ENCODE measurements around the gene NUP153. TPM values are rescaled to one million over a fixed set of nuclear protein-coding genes. Genes with fewer than 3 reads are reported as not detected.
A peak's percentile ranks its signal among the peaks of the same experiment; 100 is the strongest.
"Not testable (repeated sequence)": the region's sequence is repeated elsewhere in the genome, so short reads cannot be mapped to it uniquely, and the experiment has no call there.

Gene NUP153
- total RNA-seq, 1 experiment from 2014 or later: 53.0 TPM

DNA sequence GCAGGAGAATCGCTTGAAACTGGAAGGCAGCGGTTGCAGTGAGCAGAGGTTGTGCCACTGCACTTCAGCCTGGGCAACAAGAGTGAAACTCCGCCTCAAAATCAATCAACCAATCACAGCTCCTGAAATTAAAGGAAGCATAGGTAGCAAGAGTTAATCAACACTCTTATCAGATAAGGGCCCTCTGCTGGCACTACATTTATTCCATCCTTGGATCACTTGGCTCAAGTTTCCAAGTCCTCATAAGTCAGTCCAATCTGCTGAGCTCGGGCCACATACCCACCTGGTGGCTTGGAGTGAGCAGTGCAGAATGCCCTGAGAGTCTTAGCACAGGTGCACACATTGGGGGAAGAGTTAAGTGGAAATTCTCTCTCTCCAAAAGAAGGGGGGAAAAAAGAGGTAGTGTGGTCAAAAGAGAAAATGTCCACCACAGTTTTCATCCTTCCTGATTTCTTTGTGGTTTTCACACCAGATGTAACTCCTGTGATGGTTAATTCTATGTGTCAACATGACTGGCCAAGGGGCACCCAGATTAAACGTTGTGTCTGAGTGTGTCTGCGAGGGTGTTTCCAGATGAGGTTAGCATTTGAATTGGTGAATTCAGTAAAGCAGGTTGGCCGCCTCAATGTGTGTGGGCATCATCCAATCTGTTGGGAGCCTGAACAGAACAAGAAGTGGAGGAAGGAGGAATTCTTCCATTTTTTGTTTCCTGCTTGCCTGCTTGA lies 120.8 kb downstream of the NUP153 start:
- no peaks in the 10 kb centered on the region for H3K9me2 ChIP-seq (replicated peaks; ENCODE audit: insufficient read depth, low read length)
- no peak overlapping the region for H2AFZ ChIP-seq (ENCODE audit: low read length)
- no peaks in the 10 kb centered on the region for H3K9me3 ChIP-seq (ENCODE audit: low read length)
- H3K27ac ChIP-seq (ENCODE audit: low read length): no peak overlapping the region
- H3K27me3 ChIP-seq (ENCODE audit: low read length): no peaks in the 10 kb centered on the region
- no peaks in the 10 kb centered on the region for H3K79me2 ChIP-seq (ENCODE audit: low read length)
- peak; percentile 61 for DNase-seq
- H3K4me3 ChIP-seq (ENCODE audit: low read length): no peak overlapping the region
- no peak overlapping the region for H3K9ac ChIP-seq (ENCODE audit: low read length)
- no peaks in the 10 kb centered on the region for H4K20me1 ChIP-seq (ENCODE audit: insufficient read depth, low read depth, low read length)
- H3K4me2 ChIP-seq (ENCODE audit: low read depth, low read length, poor library complexity, severe bottlenecking): no peak overlapping the region
- no peaks in the 10 kb centered on the region for H3K36me3 ChIP-seq (ENCODE audit: insufficient read depth, low read length)
- H3K4me1 ChIP-seq (ENCODE audit: low read length): no peaks in the 10 kb centered on the region

- Histone ChIP-seq H3K9me2 (replicated peaks; ENCODE audit: insufficient read depth, low read length) (no peaks in the 10 kb centered on the region), H3K4me3 (ENCODE audit: low read length) (no peak overlapping the region), H3K27ac (ENCODE audit: low read length) (no peak overlapping the region), H3K79me2 (ENCODE audit: low read length) (no peaks in the 10 kb centered on the region), H4K20me1 (ENCODE audit: insufficient read depth, low read depth, low read length) (no peaks in the 10 kb centered on the region), H3K9me3 (ENCODE audit: low read length) (no peaks in the 10 kb centered on the region), H3K27me3 (ENCODE audit: low read length) (no peaks in the 10 kb centered on the region), H3K36me3 (ENCODE audit: insufficient read depth, low read length) (no peaks in the 10 kb centered on the region), H3K9ac (ENCODE audit: low read length) (no peak overlapping the region), H2AFZ (ENCODE audit: low read length) (no peak overlapping the region), H3K4me1 (ENCODE audit: low read length) (no peaks in the 10 kb centered on the region), H3K4me2 (ENCODE audit: low read depth, low read length, poor library complexity, severe bottlenecking) (no peak overlapping the region)
- DNase-seq: peak; percentile 79
These were observed 122.4 kb downstream of the NUP153 start for GRCh38 chr6:17584241-17584803.

DNA sequence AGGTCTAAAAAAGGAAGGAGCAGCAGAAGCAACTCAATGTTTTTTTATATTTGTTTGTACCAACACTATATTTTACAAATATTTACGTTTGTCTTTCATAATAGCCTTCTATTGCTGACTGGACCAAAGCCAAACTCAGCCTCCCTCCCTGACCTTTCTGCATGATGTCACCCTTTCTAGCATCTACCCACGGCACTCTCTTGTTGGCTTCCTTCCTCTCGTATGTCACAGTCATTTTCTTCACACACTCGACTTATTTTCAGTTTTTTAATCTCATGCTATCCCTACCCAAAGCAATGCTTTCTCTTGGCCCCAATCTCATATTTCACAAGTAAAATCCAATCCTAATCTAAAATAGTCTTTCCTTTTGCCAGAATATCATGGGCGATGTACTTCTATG lies 122.9 kb downstream of the NUP153 start:
- Histone ChIP-seq H3K27me3 (ENCODE audit: low read length) (no peaks in the 10 kb centered on the region), H3K9me2 (replicated peaks; ENCODE audit: insufficient read depth, low read length) (no peaks in the 10 kb centered on the region), H3K9ac (ENCODE audit: low read length) (no peak overlapping the region), H3K36me3 (ENCODE audit: insufficient read depth, low read length) (no peaks in the 10 kb centered on the region), H3K4me3 (ENCODE audit: low read length) (no peak overlapping the region), H3K9me3 (ENCODE audit: low read length) (no peaks in the 10 kb centered on the region), H3K79me2 (ENCODE audit: low read length) (no peaks in the 10 kb centered on the region), H3K27ac (ENCODE audit: low read length) (no peak overlapping the region), H3K4me2 (ENCODE audit: low read depth, low read length, poor library complexity, severe bottlenecking) (no peak overlapping the region), H4K20me1 (ENCODE audit: insufficient read depth, low read depth, low read length) (no peaks in the 10 kb centered on the region), H2AFZ (ENCODE audit: low read length) (no peak overlapping the region), H3K4me1 (ENCODE audit: low read length) (no peaks in the 10 kb centered on the region)
- no peak for DNase-seq

DNA sequence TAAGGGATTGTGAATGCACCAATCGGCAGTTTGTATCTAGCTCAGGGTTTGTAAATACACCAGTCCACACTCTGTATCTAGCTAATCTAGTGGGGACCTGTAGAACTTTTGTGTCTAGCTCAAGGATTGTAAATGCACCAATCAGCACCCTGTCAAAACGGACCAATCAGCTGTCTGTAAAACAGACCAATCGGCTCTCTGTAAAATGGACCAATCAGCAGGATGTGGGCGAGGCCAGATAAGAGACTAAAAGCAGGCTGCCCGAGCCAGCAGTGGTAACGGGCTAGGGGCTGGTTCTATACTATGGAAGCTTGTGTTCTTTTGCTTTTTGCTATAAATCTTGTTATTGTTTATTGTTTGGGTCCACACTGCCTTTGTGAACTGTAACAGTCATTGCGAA lies 125.4 kb downstream of the NUP153 start:
- H4K20me1 ChIP-seq (ENCODE audit: insufficient read depth, low read depth, low read length); H3K4me2 ChIP-seq (ENCODE audit: low read depth, low read length, poor library complexity, severe bottlenecking); H3K9ac ChIP-seq (ENCODE audit: low read length); DNase-seq; H3K9me3 ChIP-seq (ENCODE audit: low read length); H3K27ac ChIP-seq (ENCODE audit: low read length); H3K9me2 ChIP-seq (replicated peaks; ENCODE audit: insufficient read depth, low read length); H2AFZ ChIP-seq (ENCODE audit: low read length); H3K4me1 ChIP-seq (ENCODE audit: low read length); H3K4me3 ChIP-seq (ENCODE audit: low read length); H3K36me3 ChIP-seq (ENCODE audit: insufficient read depth, low read length); H3K79me2 ChIP-seq (ENCODE audit: low read length); H3K27me3 ChIP-seq (ENCODE audit: low read length): not testable (repeated sequence)

- Histone ChIP-seq H3K4me3 (ENCODE audit: low read length) (no peak overlapping the region), H4K20me1 (ENCODE audit: insufficient read depth, low read depth, low read length) (no peaks in the 10 kb centered on the region), H3K27ac (ENCODE audit: low read length) (no peak overlapping the region), H3K79me2 (ENCODE audit: low read length) (no peaks in the 10 kb centered on the region), H3K27me3 (ENCODE audit: low read length) (no peaks in the 10 kb centered on the region), H3K4me1 (ENCODE audit: low read length) (no peaks in the 10 kb centered on the region), H3K9ac (ENCODE audit: low read length) (no peak overlapping the region), H3K4me2 (ENCODE audit: low read depth, low read length, poor library complexity, severe bottlenecking) (no peak overlapping the region), H2AFZ (ENCODE audit: low read length) (no peak overlapping the region), H3K9me2 (replicated peaks; ENCODE audit: insufficient read depth, low read length) (no peaks in the 10 kb centered on the region), H3K9me3 (ENCODE audit: low read length) (peaks cover 4% of the 10 kb centered on the region; the same call in 1 of the 2 replicates), H3K36me3 (ENCODE audit: insufficient read depth, low read length) (no peaks in the 10 kb centered on the region)
- DNase-seq: no peak
These were observed 126.1 kb downstream of the NUP153 start for GRCh38 chr6:17580518-17581048.

DNA sequence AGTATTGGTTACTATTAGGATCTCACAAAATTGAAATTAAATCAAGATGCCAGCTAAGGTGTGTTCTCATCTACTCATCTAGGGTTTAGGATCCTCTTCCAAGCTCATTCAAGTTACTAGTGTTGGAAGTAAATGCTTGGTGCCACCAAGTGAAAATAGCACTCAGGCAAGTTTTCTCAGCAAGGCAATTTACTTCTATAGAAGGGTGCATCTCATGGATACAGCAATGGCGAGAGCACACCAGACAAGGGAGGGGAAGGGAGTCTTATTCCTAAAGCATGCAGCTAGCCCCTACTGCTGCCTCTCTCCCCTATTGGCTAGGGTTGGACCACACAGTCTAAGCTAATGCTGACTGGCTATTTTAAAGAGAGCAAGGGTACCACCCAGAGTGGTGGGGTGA lies 129.7 kb downstream of the NUP153 start:
- H3K79me2 ChIP-seq (ENCODE audit: low read length): no peaks in the 10 kb centered on the region
- DNase-seq: no peak
- no peaks in the 10 kb centered on the region for H3K4me1 ChIP-seq (ENCODE audit: low read length)
- H4K20me1 ChIP-seq (ENCODE audit: insufficient read depth, low read depth, low read length): no peaks in the 10 kb centered on the region
- no peaks in the 10 kb centered on the region for H3K9me2 ChIP-seq (replicated peaks; ENCODE audit: insufficient read depth, low read length)
- no peaks in the 10 kb centered on the region for H3K36me3 ChIP-seq (ENCODE audit: insufficient read depth, low read length)
- H3K9ac ChIP-seq (ENCODE audit: low read length): no peak overlapping the region
- H3K27me3 ChIP-seq (ENCODE audit: low read length): no peaks in the 10 kb centered on the region
- H3K4me2 ChIP-seq (ENCODE audit: low read depth, low read length, poor library complexity, severe bottlenecking): no peak overlapping the region
- peaks cover 4% of the 10 kb centered on the region; the same call in 1 of the 2 replicates for H3K9me3 ChIP-seq (ENCODE audit: low read length)
- no peak overlapping the region for H3K4me3 ChIP-seq (ENCODE audit: low read length)
- no peak overlapping the region for H2AFZ ChIP-seq (ENCODE audit: low read length)
- no peak overlapping the region for H3K27ac ChIP-seq (ENCODE audit: low read length)

GRCh38 chr6:17574866-17575560 lies 131.7 kb downstream of the NUP153 start:
- H3K9me2 ChIP-seq (replicated peaks; ENCODE audit: insufficient read depth, low read length): no peaks in the 10 kb centered on the region
- H3K9ac ChIP-seq (ENCODE audit: low read length): no peak overlapping the region
- H3K79me2 ChIP-seq (ENCODE audit: low read length): no peaks in the 10 kb centered on the region
- peaks cover 4% of the 10 kb centered on the region; the same call in 1 of the 2 replicates for H3K9me3 ChIP-seq (ENCODE audit: low read length)
- no peaks in the 10 kb centered on the region for H4K20me1 ChIP-seq (ENCODE audit: insufficient read depth, low read depth, low read length)
- no peaks in the 10 kb centered on the region for H3K4me1 ChIP-seq (ENCODE audit: low read length)
- no peaks in the 10 kb centered on the region for H3K36me3 ChIP-seq (ENCODE audit: insufficient read depth, low read length)
- H2AFZ ChIP-seq (ENCODE audit: low read length): no peak overlapping the region
- no peaks in the 10 kb centered on the region for H3K27me3 ChIP-seq (ENCODE audit: low read length)
- H3K27ac ChIP-seq (ENCODE audit: low read length): no peak overlapping the region
- no peak overlapping the region for H3K4me2 ChIP-seq (ENCODE audit: low read depth, low read length, poor library complexity, severe bottlenecking)
- H3K4me3 ChIP-seq (ENCODE audit: low read length): no peak overlapping the region
- no peak for DNase-seq

- no peaks in the 10 kb centered on the region for H3K4me1 ChIP-seq (ENCODE audit: low read length)
- no peak overlapping the region for H2AFZ ChIP-seq (ENCODE audit: low read length)
- H3K79me2 ChIP-seq (ENCODE audit: low read length): no peaks in the 10 kb centered on the region
- no peak overlapping the region for H3K27ac ChIP-seq (ENCODE audit: low read length)
- no peaks in the 10 kb centered on the region for H3K27me3 ChIP-seq (ENCODE audit: low read length)
- H3K9me2 ChIP-seq (replicated peaks; ENCODE audit: insufficient read depth, low read length): no peaks in the 10 kb centered on the region
- DNase-seq: no peak
- no peak overlapping the region for H3K4me3 ChIP-seq (ENCODE audit: low read length)
- peaks cover 4% of the 10 kb centered on the region; the same call in 1 of the 2 replicates for H3K9me3 ChIP-seq (ENCODE audit: low read length)
- no peaks in the 10 kb centered on the region for H3K36me3 ChIP-seq (ENCODE audit: insufficient read depth, low read length)
- no peak overlapping the region for H3K4me2 ChIP-seq (ENCODE audit: low read depth, low read length, poor library complexity, severe bottlenecking)
- no peaks in the 10 kb centered on the region for H4K20me1 ChIP-seq (ENCODE audit: insufficient read depth, low read depth, low read length)
- no peak overlapping the region for H3K9ac ChIP-seq (ENCODE audit: low read length)
These were observed 141.3 kb downstream of the NUP153 start for GRCh38 chr6:17565399-17565798.

All from Karpas-422 (cell line).